WI38 (cell line): ENCODE data around the gene MAPRE2.
"Not testable (repeated sequence)": the region's sequence is repeated elsewhere in the genome, so short reads cannot be mapped to it uniquely, and the experiment has no call there.

Experiments
- H3K4me3 ChIP-seq: 2 replicates; pipeline ENCODE4 v1.5.1; 2011; ENCODE audit warnings: low read depth, mild to moderate bottlenecking, control low read depth, low read length
- CTCF ChIP-seq: IDR thresholded peaks from 2 replicates; pipeline ENCODE4 v1.5.1; 2012; ENCODE audit warnings: low read depth, mild to moderate bottlenecking, control low read depth, low read length

The MAPRE2 gene

GRCh38 chr18:35104391-35105051 lies 63.3 kb downstream of the MAPRE2 start:
- no peak for TF ChIP-seq CTCF
- H3K4me3 ChIP-seq = no peak overlapping the region

DNA sequence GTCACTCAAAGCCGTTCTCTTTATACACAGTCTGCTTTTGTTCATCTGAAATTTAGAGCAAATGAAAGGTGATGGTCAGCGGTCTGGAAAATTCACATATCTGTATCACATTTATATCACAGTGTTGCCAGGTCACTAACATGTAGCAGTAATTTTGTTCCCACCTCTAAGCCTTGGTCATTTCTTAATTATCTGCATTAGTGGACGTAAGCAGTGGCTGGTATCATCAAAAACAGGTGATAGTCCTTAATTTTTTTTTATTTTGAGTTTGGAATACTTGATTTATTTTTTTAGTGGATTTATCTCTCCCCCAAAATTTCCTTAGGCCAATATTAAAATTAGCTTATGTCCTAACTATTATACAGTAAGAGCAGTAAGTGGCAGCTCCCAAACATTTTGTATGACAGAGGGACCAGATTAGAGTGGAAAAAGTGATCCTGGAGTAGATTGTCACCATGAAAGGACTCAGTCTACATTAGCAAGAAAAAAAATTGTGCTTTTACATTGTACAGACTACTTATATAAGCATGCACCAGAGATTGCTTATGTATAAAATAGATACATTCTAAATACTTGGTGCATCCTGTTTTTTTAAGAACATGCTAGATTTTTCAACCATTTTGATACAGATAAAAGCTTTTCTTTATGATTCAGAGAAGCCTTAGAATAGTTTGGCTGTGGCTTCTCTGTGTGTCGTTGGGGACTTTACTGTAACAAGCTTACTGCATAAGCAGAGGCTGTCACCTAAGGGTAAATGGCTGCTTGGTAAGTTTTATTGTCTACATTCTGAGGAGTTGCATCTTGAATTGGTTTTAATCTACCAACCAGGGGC lies 65.0 kb downstream of the MAPRE2 start:
- TF ChIP-seq CTCF = no peak
- no peak overlapping the region for H3K4me3 ChIP-seq

GRCh38 chr18:35106845-35107148 lies 65.6 kb downstream of the MAPRE2 start:
- H3K4me3 ChIP-seq = no peak overlapping the region
- TF ChIP-seq CTCF = no peak

DNA sequence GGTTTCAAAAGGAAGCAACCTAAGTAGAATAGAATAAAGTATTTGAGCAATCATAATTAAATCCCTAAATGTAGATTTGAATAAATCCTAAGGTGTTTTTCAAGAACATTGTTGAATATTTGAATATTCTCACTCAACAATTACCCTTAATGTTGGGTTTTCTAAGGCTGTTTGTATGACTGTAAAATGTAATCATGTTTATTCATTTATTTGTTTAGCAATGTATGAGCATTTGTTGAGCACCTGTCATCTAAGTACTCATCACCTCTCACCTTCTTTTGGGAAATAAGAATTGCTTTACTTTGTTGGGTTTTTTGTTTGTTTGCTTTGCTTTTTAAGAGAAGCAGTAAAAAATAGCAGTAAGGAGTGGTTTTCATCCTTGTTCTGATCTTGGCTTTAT lies 66.0 kb downstream of the MAPRE2 start:
- no peak for TF ChIP-seq CTCF
- H3K4me3 ChIP-seq = no peak overlapping the region

GRCh38 chr18:35108088-35108487 lies 66.9 kb downstream of the MAPRE2 start:
- not testable (repeated sequence) for H3K4me3 ChIP-seq

GRCh38 chr18:35110059-35110458 lies 68.8 kb downstream of the MAPRE2 start:
- no peak for TF ChIP-seq CTCF
- no peak overlapping the region for H3K4me3 ChIP-seq

GRCh38 chr18:35110554-35111485 lies 69.6 kb downstream of the MAPRE2 start:
- TF ChIP-seq CTCF = no peak
- no peak overlapping the region for H3K4me3 ChIP-seq
